ENCODE data around the gene DLG2.

DNA sequence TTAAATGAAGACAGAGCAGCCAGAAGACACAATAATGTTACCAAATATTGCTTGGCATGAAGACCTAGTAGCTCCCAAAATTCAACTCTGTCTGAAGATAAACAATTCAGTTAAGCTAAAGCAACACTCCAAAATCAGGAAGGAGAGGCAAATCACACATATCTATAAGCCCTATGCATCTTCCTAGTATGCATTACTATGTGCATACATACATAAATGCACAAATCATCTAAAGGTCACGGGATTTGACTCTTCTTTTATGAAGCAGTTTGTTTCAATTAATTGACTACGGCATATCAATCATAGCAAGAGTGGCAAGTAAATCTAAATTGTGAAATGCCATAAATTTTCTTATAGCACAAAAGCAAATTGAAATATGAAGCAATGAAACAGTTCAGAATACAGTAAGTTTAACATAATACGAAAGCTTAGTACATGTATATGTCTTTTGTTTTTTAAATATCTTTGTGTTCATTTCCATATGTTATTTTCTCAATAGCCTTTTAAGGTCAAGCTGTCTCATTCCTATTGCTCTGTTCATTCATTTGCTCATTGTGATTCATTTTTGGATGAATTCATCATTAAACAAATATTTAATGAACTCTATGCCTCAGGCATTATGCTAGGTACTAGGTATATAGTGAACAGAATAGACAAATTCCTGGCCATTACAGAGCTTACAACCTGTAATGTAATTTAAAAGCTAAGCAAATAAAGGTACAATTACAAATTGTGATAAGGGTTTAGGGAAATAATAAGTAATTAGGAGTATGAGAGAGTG, 540.5 kb downstream of the DLG2 start:
- no peak for TF ChIP-seq POLR2A (IDR thresholded peaks at IDR 0.05)
- TF ChIP-seq, protein P1, sequence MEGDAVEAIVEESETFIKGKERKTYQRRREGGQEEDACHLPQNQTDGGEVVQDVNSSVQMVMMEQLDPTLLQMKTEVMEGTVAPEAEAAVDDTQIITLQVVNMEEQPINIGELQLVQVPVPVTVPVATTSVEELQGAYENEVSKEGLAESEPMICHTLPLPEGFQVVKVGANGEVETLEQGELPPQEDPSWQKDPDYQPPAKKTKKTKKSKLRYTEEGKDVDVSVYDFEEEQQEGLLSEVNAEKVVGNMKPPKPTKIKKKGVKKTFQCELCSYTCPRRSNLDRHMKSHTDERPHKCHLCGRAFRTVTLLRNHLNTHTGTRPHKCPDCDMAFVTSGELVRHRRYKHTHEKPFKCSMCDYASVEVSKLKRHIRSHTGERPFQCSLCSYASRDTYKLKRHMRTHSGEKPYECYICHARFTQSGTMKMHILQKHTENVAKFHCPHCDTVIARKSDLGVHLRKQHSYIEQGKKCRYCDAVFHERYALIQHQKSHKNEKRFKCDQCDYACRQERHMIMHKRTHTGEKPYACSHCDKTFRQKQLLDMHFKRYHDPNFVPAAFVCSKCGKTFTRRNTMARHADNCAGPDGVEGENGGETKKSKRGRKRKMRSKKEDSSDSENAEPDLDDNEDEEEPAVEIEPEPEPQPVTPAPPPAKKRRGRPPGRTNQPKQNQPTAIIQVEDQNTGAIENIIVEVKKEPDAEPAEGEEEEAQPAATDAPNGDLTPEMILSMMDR (IDR thresholded peaks at IDR 0.05): no peak
